Urothelium cell line (cell line): ENCODE results near the gene COMMD1.
"Not testable (repeated sequence)": the region's sequence is repeated elsewhere in the genome, so short reads cannot be mapped to it uniquely, and the experiment has no call there.

Experiments used
- DNase-seq: peaks from one replicate; pipeline ENCODE4 v3.0.0; 2011; ENCODE audit warnings: low spot score, mixed read lengths
- FAIRE-seq: peaks from 2 replicates; lab custom pipeline; 2011; peaks lifted over from hg19 to GRCh38; lab: Jason Lieb, UNC

Gene COMMD1

DNA sequence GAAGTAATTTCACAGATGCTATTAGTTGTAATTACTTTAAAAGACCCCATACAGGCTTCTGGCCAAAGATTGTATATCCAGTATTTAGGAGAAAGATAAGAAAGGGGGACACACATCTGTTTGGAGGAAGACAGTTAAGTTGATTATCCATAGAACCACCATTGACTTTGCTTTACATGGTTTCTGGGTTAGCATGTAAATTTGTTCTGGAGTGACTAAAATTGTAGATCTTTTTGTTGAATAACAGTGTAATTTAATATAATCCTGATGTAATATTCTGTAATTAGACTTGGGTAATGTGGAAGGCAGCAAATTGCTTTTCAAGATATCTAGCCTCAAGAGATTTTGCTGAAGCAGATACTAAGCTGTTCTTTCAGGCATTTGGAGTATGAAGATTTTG is 17.2 kb downstream of the COMMD1 start:
- DNase-seq (no peak), FAIRE-seq (no peak)

DNA sequence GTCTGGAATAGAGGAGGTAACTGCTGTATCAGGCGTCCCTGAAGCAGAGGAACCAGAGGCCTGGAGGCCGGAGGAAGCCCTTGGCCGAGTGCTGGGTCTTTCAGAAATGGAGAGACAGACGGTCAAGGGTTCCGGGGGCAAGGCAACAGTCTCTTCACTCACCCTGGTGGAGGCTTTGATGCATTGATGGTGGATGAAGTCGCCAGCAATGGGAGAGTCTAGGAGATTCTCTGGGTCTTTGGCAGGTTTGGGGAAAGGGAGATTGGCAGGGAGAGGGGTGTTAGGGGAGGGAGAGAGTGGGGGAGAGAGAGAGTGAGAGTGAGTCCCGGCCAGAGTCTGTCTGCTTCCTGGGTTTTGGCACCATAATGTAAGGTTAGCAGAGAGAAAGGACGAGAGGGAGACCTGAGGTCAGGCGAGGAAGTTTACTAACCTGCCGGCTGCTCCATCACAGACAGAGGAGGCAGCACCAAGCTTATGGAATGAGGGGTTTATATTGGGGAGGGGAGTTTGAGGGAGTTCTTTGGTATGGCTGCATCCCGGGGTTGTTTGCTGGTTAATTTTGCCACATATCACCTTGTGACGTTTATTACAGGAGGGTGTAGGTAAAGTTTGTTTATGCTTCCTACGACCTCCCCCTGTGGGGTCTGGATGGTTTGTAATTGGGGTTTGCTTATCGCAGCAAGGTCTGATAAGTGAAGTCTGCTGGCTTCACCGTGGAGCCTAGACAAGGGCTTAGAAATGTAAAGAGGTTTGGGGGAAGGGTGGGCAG is 19.6 kb downstream of the COMMD1 start:
- no peak for DNase-seq
- FAIRE-seq, result no peak

DNA sequence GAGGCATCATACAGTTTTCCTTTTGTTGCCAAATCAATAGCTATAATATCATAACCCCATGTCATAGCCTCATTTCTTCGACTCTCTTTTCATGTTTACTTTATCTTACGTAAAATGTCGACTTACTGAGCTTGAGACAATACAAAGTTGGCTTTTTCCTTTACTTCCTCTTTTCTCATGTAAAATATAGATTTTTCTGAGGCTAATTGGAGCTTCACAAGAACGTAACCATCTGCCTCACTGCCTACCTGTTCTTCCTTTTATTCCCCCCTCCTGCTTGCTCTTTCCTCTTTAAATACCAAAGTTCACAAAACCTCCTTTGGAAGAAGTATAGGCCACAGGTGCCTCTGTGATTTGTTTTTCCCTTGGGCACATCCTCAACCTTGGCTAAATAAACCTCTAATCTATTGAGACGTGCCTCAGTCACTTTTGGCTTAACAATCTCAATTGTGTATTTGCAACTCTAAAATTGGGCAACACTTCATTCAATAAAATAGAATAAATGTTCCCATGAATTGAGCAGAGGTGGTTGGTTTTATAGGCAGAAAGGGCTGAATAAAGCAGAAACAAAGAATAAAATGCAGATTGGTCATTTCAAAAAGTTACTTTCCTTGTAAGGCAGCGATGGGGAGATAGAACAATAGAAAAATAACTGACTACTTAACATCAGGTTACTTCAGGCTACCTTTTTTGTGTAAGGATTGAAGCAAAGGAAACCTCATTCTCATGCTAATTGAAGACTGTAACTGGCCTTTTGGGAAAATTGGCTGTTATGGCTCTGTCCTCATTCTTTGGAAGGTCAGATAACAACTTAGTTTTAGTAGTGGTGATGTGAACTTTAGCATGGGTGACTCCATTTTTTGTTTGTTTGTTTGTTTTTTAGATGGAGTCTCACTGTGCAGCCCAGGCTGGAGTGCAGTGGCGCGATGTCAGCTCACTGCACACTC is 21.3 kb downstream of the COMMD1 start:
- no peak for FAIRE-seq
- DNase-seq, result no peak

DNA sequence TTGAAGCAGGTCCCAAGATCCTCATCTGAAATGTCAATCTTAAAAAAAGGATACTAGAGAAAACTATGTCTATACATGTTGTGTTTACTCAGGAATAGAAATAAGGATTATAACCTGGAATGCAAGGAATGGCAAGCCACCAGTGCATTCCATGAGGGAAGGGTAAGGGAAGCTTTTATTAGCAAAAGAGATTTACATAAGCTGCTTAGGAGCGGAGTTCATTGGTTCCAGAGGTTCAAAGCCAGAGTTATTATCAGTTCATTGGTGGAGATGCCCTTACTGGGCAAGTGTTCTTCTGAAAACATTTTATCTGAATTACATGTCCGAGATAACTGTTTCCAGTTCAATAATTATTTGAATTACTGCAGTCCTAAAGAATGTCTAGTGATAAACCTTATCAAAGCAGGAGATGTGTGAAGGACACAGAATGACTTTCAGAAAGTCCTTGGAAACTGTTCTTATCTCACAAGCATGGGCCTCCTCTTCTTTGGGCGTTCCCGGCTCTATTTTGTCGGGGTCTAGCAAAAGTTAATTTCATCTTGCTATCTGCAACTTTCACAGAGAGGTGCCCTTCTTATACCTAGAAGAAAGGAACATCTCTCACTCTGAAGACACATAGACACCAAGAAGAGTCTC is 23.5 kb downstream of the COMMD1 start:
- DNase-seq (no peak), FAIRE-seq (no peak)

DNA sequence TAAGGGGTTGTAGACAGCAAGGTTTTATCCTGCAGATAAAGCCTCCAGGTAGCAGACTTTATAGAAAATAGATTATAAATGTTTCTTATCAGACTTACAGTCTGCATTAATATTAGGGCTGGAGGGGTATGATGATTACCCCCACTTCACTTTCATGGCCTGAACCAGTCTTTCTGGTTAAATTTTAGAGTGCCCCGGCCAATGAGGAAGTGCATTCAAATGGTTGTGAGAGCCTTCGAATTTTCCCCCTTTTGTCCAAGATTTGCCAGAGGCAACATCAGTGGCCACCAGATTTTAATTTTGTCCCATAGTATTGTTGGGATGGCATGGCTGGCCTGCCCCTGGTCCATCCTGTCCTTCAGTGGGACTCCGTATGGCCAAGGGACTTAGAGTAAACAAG is 31.6 kb downstream of the COMMD1 start:
- DNase-seq (no peak), FAIRE-seq (no peak)

GRCh38 chr2:61937886-61938285 is 32.4 kb downstream of the COMMD1 start:
- FAIRE-seq, result no peak

DNA sequence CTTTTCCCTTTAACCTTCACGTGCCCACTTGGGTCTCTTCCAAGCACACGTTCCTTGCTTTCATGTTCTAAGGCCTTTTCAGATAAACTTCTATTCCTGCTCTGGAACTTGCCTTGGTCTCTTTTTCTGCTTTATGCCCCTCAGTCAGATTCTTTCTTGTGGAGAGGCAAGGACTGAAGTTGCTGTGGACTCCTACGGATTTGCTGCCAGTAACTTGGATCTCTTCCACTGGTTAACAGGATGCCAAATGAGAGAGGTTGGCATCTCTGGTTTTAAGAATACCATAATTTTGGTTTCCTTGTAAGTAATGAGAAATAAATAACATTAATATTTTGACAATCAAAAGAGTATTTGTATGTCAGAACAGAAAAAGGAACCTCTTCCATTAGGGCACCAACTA is 33.0 kb downstream of the COMMD1 start:
- no peak for FAIRE-seq
- no peak for DNase-seq

More at GRCh38 chr2:61937886-61938285, 32.4 kb downstream of the COMMD1 start:
- no peak for DNase-seq

- FAIRE-seq (no peak), DNase-seq (no peak)
Observed at GRCh38 chr2:61943251-61943650, 37.8 kb downstream of the COMMD1 start.

- DNase-seq, result no peak
- no peak for FAIRE-seq
Observed at GRCh38 chr2:61946666-61947065, 41.2 kb downstream of the COMMD1 start.

- FAIRE-seq, result no peak
Observed at GRCh38 chr2:61948661-61949457, 43.4 kb downstream of the COMMD1 start.

DNA sequence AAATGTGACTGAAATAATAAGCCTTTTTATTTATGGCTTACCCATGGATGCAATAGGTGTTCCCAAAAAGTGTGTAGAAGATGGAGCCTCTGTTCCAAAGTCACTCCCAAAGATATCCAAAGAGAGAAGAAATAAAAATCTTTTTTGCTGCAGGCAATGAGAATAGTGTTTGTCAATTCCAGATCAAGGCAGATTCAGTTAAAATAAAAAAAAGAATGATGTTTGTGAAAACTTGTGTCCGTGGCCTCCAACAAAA is 43.9 kb downstream of the COMMD1 start:
- DNase-seq (no peak), FAIRE-seq (no peak)

More at GRCh38 chr2:61948661-61949457, 43.4 kb downstream of the COMMD1 start:
- no peak for DNase-seq

DNA sequence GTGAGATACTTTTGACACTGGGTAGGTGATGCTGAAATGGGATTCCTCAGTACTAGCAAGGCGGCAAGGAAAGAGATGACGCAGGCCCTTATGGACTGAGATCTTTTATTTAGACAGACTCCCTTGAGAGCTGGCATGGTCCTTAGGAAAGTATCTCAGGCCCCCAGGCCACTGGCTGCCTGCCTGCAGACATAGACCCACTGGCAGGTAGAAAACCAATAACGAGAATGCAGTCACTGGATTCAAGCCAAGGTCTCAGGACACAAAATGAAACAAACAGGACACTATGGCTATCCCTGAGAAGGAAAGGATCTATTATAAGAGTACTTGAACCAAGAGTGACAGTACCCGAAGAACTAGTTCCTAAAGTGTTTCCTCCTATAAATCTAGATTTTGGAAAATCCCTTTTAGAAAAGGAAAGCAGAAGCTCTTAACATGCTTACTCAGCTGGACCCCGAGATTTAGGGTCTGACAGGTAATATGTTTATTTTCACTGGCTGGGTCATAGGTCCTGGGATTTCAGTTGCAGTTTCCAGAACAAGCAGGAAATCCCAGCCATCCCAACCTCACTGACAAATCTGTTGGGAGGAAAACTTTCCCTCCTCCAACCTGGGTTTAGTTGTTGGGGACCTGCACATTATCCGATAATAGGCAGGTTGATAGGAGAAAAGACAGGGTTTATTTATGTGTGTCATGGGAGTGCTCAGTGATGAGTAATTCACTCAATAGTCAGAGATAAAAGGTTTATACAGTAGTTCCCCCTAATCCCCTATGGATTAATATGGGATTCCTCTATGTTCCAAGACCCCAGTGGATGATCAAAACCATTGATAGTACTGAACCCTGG is 44.5 kb downstream of the COMMD1 start:
- DNase-seq (no peak), FAIRE-seq (no peak)

- DNase-seq (no peak), FAIRE-seq (no peak)
Observed at GRCh38 chr2:61950571-61951315, 45.3 kb downstream of the COMMD1 start.

GRCh38 chr2:61951881-61952280 is 46.4 kb downstream of the COMMD1 start:
- no peak for DNase-seq
- no peak for FAIRE-seq

- DNase-seq (no peak), FAIRE-seq (no peak)
Observed at GRCh38 chr2:61952288-61952687, 46.8 kb downstream of the COMMD1 start.

- DNase-seq, FAIRE-seq: not testable (repeated sequence)
Observed at GRCh38 chr2:61954856-61955255, 49.4 kb downstream of the COMMD1 start.

GRCh38 chr2:61959381-61960293 is 54.2 kb downstream of the COMMD1 start:
- DNase-seq (no peak), FAIRE-seq (no peak)

GRCh38 chr2:61961231-61961901 is 55.9 kb downstream of the COMMD1 start:
- FAIRE-seq (no peak), DNase-seq (no peak)
